Measurements from ENCODE around the gene SIX6.
"Not testable (repeated sequence)": the region's sequence is repeated elsewhere in the genome, so short reads cannot be mapped to it uniquely, and the experiment has no call there.

The SIX6 gene

GRCh38 chr14:60508707-60509437 is at the start of gene SIX6:
TSS of gene SIX6 (plus strand) at chr14:60509146. CDS start at chr14:60509399, 253 bp downstream.
- no peak for DNase-seq (ENCODE audit: low read depth)

- DNase-seq (ENCODE audit: low read depth) = not testable (repeated sequence)
Observed at GRCh38 chr14:60480248-60480647, 28.7 kb upstream of the SIX6 start.

GRCh38 chr14:60482743-60483142 is 26.2 kb upstream of the SIX6 start:
- DNase-seq (ENCODE audit: low read depth) = peak; percentile 19

- DNase-seq (ENCODE audit: low read depth) = no peak
Observed at GRCh38 chr14:60485057-60485597, 23.8 kb upstream of the SIX6 start.

- no peak for DNase-seq (ENCODE audit: low read depth)
Observed at GRCh38 chr14:60485598-60486251, 23.2 kb upstream of the SIX6 start, which contains the start of gene C14orf39. TSS of gene C14orf39 (minus strand) at chr14:60486063. CDS start at chr14:60485078, 985 bp downstream.

GRCh38 chr14:60487211-60487610 is 21.7 kb upstream of the SIX6 start:
- DNase-seq (ENCODE audit: low read depth) = no peak

- DNase-seq (ENCODE audit: low read depth) = no peak
Observed at GRCh38 chr14:60488175-60488574, 20.8 kb upstream of the SIX6 start.

GRCh38 chr14:60490270-60490669 is 18.7 kb upstream of the SIX6 start:
- DNase-seq (ENCODE audit: low read depth) = no peak

GRCh38 chr14:60495946-60496345 is 13.0 kb upstream of the SIX6 start:
- DNase-seq (ENCODE audit: low read depth) = no peak

GRCh38 chr14:60502541-60502940 is 6.4 kb upstream of the SIX6 start:
- DNase-seq (ENCODE audit: low read depth) = no peak

GRCh38 chr14:60505448-60505847 is 3.5 kb upstream of the SIX6 start:
- DNase-seq (ENCODE audit: low read depth) = no peak

GRCh38 chr14:60506010-60506409 is 2.9 kb upstream of the SIX6 start:
- no peak for DNase-seq (ENCODE audit: low read depth)

GRCh38 chr14:60506462-60506984 is 2.4 kb upstream of the SIX6 start:
- no peak for DNase-seq (ENCODE audit: low read depth)

GRCh38 chr14:60506985-60507829 is 1.7 kb upstream of the SIX6 start:
- no peak for DNase-seq (ENCODE audit: low read depth)

- no peak for DNase-seq (ENCODE audit: low read depth)
Observed at GRCh38 chr14:60508363-60508706, 611 bp upstream of the SIX6 start.

GRCh38 chr14:60509438-60510253 is 700 bp downstream of the SIX6 start:
- no peak for DNase-seq (ENCODE audit: low read depth)

- DNase-seq (ENCODE audit: low read depth) = no peak
Observed at GRCh38 chr14:60510254-60510950, 1.5 kb downstream of the SIX6 start.

- no peak for DNase-seq (ENCODE audit: low read depth)
Observed at GRCh38 chr14:60510951-60511599, 2.1 kb downstream of the SIX6 start.

- no peak for DNase-seq (ENCODE audit: low read depth)
Observed at GRCh38 chr14:60512126-60512525, 3.2 kb downstream of the SIX6 start.

GRCh38 chr14:60512973-60513571 is 4.1 kb downstream of the SIX6 start:
- no peak for DNase-seq (ENCODE audit: low read depth)
